DOHH2 (cell line): ENCODE data around the gene ZSWIM6.

ENCODE experiments used
- EZH2phosphoT487 ChIP-seq: fragments of 200-600 bp; sonication (generic); IDR thresholded peaks from 2 replicates; pipeline ENCODE4 v1.6.1; 2017; ENCODE audit warnings: borderline replicate concordance, mild to moderate bottlenecking, antibody characterized with exemption, low read length, moderate library complexity, mixed read lengths
- TF ChIP-seq, protein P1 (sequence below): fragments of 200-600 bp; sonication (generic); IDR thresholded peaks from one replicate; pipeline ENCODE4 v1.5.1; 2014; ENCODE audit warnings: antibody characterized with exemption, mild to moderate bottlenecking, low read depth, low read length; ENCODE audit not compliant: poor library complexity, severe bottlenecking

DNA sequence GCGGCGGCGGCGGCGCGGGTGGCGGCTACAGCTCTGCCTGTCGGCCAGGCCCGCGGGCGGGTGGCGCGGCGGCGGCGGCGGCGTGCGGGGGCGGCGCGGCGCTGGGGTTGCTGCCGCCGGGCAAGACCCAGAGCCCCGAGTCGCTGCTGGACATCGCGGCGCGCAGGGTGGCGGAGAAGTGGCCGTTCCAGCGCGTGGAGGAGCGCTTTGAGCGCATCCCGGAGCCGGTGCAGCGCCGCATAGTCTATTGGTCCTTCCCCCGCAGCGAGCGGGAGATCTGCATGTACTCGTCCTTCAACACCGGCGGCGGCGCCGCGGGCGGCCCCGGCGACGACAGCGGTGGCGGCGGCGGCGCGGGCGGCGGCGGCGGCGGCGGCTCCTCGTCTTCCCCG lies 296 bp downstream of the ZSWIM6 start:
- TF ChIP-seq, protein P1, sequence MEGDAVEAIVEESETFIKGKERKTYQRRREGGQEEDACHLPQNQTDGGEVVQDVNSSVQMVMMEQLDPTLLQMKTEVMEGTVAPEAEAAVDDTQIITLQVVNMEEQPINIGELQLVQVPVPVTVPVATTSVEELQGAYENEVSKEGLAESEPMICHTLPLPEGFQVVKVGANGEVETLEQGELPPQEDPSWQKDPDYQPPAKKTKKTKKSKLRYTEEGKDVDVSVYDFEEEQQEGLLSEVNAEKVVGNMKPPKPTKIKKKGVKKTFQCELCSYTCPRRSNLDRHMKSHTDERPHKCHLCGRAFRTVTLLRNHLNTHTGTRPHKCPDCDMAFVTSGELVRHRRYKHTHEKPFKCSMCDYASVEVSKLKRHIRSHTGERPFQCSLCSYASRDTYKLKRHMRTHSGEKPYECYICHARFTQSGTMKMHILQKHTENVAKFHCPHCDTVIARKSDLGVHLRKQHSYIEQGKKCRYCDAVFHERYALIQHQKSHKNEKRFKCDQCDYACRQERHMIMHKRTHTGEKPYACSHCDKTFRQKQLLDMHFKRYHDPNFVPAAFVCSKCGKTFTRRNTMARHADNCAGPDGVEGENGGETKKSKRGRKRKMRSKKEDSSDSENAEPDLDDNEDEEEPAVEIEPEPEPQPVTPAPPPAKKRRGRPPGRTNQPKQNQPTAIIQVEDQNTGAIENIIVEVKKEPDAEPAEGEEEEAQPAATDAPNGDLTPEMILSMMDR: no peak
- no peak for TF ChIP-seq EZH2phosphoT487
